OCI-LY7 (cell line): Measurements from ENCODE around the gene TACC3.

Experiments
- EZH2phosphoT487 ChIP-seq: fragments of 200-600 bp; sonication (generic); IDR thresholded peaks from 2 replicates; pipeline ENCODE4 v1.6.1; 2018; ENCODE audit warnings: low read depth, borderline replicate concordance, mild to moderate bottlenecking, mixed run types, antibody characterized with exemption, low read length, moderate library complexity, mixed read lengths
- TF ChIP-seq, protein P1 (sequence below): fragments of 200-600 bp; sonication (generic); conservative IDR thresholded peaks from 2 replicates; pipeline ENCODE4 v1.5.1; 2014; ENCODE audit warnings: mild to moderate bottlenecking, antibody characterized with exemption, low read length, moderate library complexity, mixed read lengths

DNA sequence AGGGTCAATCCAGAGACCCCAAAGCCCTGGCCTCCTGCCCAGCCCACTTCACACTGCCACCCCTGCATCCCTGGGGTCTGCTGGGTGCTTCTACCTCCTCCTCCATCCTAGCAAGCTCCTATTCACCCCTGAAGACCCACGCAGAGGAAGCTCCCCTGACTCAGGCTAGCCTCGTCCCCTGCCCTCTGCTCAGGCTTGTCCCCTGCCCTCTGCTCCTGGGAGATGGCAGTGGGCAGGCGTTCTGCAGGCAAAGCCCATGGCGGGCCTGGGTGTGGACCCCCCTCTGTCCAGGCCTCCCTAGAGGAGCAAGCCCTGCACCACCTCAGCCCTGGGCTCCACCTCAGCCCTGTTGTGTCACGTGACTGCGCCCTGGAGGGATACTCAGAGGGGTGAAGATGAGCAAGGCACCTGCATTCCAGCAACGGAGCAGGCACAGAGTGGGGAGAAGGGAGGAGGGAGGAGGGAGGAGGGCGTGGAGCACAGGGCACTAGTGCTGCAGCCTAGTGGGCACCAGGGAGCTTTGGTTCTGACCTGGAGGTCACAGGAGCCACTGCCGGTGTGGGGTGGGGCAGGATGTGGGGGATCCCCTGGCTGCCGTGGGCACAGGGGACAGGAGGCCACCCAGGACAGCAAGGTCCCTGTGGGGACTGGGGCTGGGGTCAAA is 44.2 kb downstream of the TACC3 start:
- TF ChIP-seq, protein P1, sequence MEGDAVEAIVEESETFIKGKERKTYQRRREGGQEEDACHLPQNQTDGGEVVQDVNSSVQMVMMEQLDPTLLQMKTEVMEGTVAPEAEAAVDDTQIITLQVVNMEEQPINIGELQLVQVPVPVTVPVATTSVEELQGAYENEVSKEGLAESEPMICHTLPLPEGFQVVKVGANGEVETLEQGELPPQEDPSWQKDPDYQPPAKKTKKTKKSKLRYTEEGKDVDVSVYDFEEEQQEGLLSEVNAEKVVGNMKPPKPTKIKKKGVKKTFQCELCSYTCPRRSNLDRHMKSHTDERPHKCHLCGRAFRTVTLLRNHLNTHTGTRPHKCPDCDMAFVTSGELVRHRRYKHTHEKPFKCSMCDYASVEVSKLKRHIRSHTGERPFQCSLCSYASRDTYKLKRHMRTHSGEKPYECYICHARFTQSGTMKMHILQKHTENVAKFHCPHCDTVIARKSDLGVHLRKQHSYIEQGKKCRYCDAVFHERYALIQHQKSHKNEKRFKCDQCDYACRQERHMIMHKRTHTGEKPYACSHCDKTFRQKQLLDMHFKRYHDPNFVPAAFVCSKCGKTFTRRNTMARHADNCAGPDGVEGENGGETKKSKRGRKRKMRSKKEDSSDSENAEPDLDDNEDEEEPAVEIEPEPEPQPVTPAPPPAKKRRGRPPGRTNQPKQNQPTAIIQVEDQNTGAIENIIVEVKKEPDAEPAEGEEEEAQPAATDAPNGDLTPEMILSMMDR = no peak
- TF ChIP-seq EZH2phosphoT487 = no peak
